Liver (tissue), 9 donors: ENCODE results near the gene RAN. TPM values are rescaled to one million over a fixed set of nuclear protein-coding genes. Genes with fewer than 3 reads are reported as not detected.

Experiments used
- DNase-seq: peaks from one replicate; pipeline ENCODE4 v3.0.0-alpha.2; 2017; ENCODE audit warnings: low spot score
- H3K27ac ChIP-seq, 2 donors: one replicate each; pipeline ENCODE4 v1.7.0; 2013; ENCODE audit warnings: inconsistent platforms in 2 of 2, low read length in 2 of 2, control low read depth in 1 of 2, low read depth in 1 of 2, mild to moderate bottlenecking in 1 of 2
- H3K27me3 ChIP-seq, 4 donors: one replicate each; pipeline versions ENCODE4 v1.6.1 to v1.7.0; 2013; ENCODE audit warnings: low read length in 3 of 4, inconsistent platforms in 1 of 4, mild to moderate bottlenecking in 1 of 4, moderate library complexity in 1 of 4; ENCODE audit not compliant: control insufficient read depth in 4 of 4, insufficient read depth in 4 of 4
- H3K36me3 ChIP-seq, 4 donors: one replicate each; pipeline versions ENCODE4 v1.6.1 to v1.7.0; 2013; ENCODE audit warnings: low read length in 3 of 4, mild to moderate bottlenecking in 3 of 4, low read depth in 1 of 4, moderate library complexity in 1 of 4; ENCODE audit not compliant: control insufficient read depth in 4 of 4, insufficient read depth in 3 of 4
- H3K4me1 ChIP-seq, 4 donors: one replicate each; pipeline versions ENCODE4 v1.6.1 to v1.7.0; 2013; ENCODE audit warnings: low read length in 3 of 4, mild to moderate bottlenecking in 3 of 4, moderate library complexity in 1 of 4; ENCODE audit not compliant: control insufficient read depth in 4 of 4, insufficient read depth in 4 of 4
- H3K4me3 ChIP-seq, 3 donors: one replicate each; pipeline versions ENCODE4 v1.6.1 to v1.7.0; 2013; ENCODE audit warnings: low read length in 3 of 3, control low read depth in 1 of 3, low read depth in 1 of 3, mild to moderate bottlenecking in 1 of 3
- H3K9ac ChIP-seq, 2 donors: one replicate each; pipeline ENCODE4 v1.7.0; 2013; ENCODE audit warnings: low read length in 2 of 2, mild to moderate bottlenecking in 2 of 2, moderate library complexity in 2 of 2, control low read depth in 1 of 2, low read depth in 1 of 2
- H3K9me3 ChIP-seq, 4 donors: one replicate each; pipeline versions ENCODE4 v1.6.1 to v1.7.0; 2013; ENCODE audit warnings: low read length in 3 of 4; ENCODE audit not compliant: control insufficient read depth in 4 of 4
- EGR1 ChIP-seq, 2 donors: IDR thresholded peaks; 2 replicates each; pipeline ENCODE4 v1.6.1; 2016 to 2018; ENCODE audit warnings: antibody characterized with exemption in 2 of 2, low read depth in 2 of 2
- FOXA1 ChIP-seq: IDR thresholded peaks from 2 replicates; pipeline ENCODE4 v1.6.1; 2016; ENCODE audit warnings: antibody characterized with exemption
- FOXA2 ChIP-seq: IDR thresholded peaks from 2 replicates; pipeline ENCODE4 v1.6.1; 2016; ENCODE audit warnings: antibody characterized with exemption
- GABPA ChIP-seq, 2 donors: IDR thresholded peaks in 1 of 2; conservative IDR thresholded peaks in 1 of 2; 2 replicates each; pipeline ENCODE4 v1.6.1; 2016; ENCODE audit warnings: antibody characterized with exemption in 2 of 2, mild to moderate bottlenecking in 1 of 2, moderate library complexity in 1 of 2
- HNF4A ChIP-seq, 2 donors: conservative IDR thresholded peaks; 2 replicates each; pipeline ENCODE4 v1.6.1; 2016; ENCODE audit warnings: antibody characterized with exemption in 2 of 2, mild to moderate bottlenecking in 2 of 2
- HNF4G ChIP-seq: IDR thresholded peaks from 2 replicates; pipeline ENCODE4 v1.6.1; 2016; ENCODE audit warnings: antibody characterized with exemption
- MAX ChIP-seq: IDR thresholded peaks from 2 replicates; pipeline ENCODE4 v1.6.1; 2016; ENCODE audit warnings: antibody characterized with exemption
- NR2F2 ChIP-seq: IDR thresholded peaks from 2 replicates; pipeline ENCODE4 v1.6.1; 2016; ENCODE audit warnings: antibody characterized with exemption
- RAD21 ChIP-seq, 2 donors: IDR thresholded peaks; 2 replicates each; pipeline ENCODE4 v1.6.1; 2016; ENCODE audit warnings: antibody characterized with exemption in 2 of 2, mild to moderate bottlenecking in 2 of 2
- REST ChIP-seq: IDR thresholded peaks from 2 replicates; pipeline ENCODE4 v1.6.1; 2016; ENCODE audit warnings: antibody characterized with exemption, mild to moderate bottlenecking
- RXRA ChIP-seq, 2 donors: IDR thresholded peaks; 2 replicates each; pipeline ENCODE4 v1.6.1; 2017 to 2018; ENCODE audit warnings: antibody characterized with exemption in 2 of 2, mild to moderate bottlenecking in 1 of 2
- SP1 ChIP-seq: IDR thresholded peaks from 2 replicates; pipeline ENCODE4 v1.6.1; 2018; ENCODE audit warnings: antibody characterized with exemption, mild to moderate bottlenecking
- TAF1 ChIP-seq: conservative IDR thresholded peaks from 2 replicates; pipeline ENCODE4 v1.6.1; 2016; ENCODE audit warnings: antibody characterized with exemption, mild to moderate bottlenecking
- YY1 ChIP-seq: IDR thresholded peaks from 2 replicates; pipeline ENCODE4 v1.6.1; 2016; ENCODE audit warnings: antibody characterized with exemption, mild to moderate bottlenecking
- WGBS: extraction: QIAGEN DNeasy Blood & Tissue Kit; methylation state at CpG from one replicate; pipeline ENCODE4 v1.1.7; 2013; 5-methylcytosine and 5-hydroxymethylcytosine counted together
- polyA plus RNA-seq, 2 donors: library from polyadenylated mRNA; stranded (reverse) in 1 of 2; unstranded in 1 of 2; fragments of 200-250 nt in 1 of 2; fragments of >200 nt in 1 of 2; fragmentation: Nextera tagmentation in 1 of 2; extraction: Ambion mirVana in 1 of 2; gene quantifications; one replicate each; pipeline versions ENCODE4 v1.2.1 to v1.2.3, GENCODE V29; 2013 to 2015
- total RNA-seq, 2 donors: library from RNA; depleted of rRNA; stranded (reverse); fragments of >200 nt; gene quantifications; one replicate each; pipeline ENCODE4 v1.2.3, GENCODE V29; 2014
- TF ChIP-seq, protein P1 (sequence below): IDR thresholded peaks from 2 replicates; pipeline ENCODE4 v1.6.1; 2016; ENCODE audit warnings: antibody characterized with exemption
- TF ChIP-seq, protein P2 (sequence below): IDR thresholded peaks from 2 replicates; pipeline ENCODE4 v1.6.1; 2016; ENCODE audit warnings: antibody characterized with exemption
- donor health status: healthy.
- donor health status: healthy.
- donor health status: healthy.
- donor health status: healthy.
- donor health status: healthy.

The RAN gene
- total and polyA plus RNA-seq, 4 donors: 102 to 281 (median 186) TPM

DNA sequence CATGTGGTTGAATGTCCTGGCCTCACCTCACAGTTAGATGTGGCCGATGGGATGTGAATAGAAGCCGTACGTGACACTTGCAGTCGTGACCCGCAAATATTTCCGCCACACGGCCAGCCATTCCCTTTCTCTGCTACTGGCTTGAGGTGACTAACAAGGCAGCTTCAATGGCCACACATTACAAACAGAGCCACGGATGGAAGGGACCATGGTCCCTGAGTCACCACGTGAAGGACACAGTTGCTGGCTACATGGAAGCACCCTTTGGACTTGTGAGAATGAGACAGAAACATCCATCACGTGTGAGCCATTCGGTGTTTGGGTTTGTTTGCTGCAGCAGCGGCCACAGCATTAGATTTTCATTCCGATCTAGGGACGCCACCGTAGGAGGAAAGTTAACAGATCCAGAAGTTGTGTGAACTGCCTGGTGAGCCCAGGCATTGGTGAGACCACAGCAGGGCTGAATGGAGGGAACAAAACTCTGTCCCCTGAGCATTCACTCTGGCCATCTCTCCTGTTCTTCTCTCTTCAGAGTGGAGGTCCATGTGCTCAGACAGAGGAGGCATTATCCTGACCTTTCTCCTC, 48.3 kb downstream of the RAN start:
- peaks cover 0 to 4% (median 0%) of the 10 kb centered on the region in 4 donors for H3K27me3 ChIP-seq
- H3K9ac ChIP-seq: no peak overlapping the region
- no peaks in the 10 kb centered on the region for H3K4me1 ChIP-seq
- TF ChIP-seq NR2F2 (no peak), RAD21 (IDR thresholded peaks at IDR 0.05) (no peak), SP1 (no peak), HNF4A (conservative IDR thresholded peaks at IDR 0.05) (no peak), HNF4G (no peak), RXRA (IDR thresholded peaks at IDR 0.05) (no peak), FOXA2 (no peak), TAF1 (no peak), MAX (no peak), FOXA1 (no peak), GABPA (IDR thresholded peaks at IDR 0.05 in 1 of 2, conservative IDR thresholded peaks at IDR 0.05 in 1 of 2) (no peak), REST (no peak)
- TF ChIP-seq, protein P1, sequence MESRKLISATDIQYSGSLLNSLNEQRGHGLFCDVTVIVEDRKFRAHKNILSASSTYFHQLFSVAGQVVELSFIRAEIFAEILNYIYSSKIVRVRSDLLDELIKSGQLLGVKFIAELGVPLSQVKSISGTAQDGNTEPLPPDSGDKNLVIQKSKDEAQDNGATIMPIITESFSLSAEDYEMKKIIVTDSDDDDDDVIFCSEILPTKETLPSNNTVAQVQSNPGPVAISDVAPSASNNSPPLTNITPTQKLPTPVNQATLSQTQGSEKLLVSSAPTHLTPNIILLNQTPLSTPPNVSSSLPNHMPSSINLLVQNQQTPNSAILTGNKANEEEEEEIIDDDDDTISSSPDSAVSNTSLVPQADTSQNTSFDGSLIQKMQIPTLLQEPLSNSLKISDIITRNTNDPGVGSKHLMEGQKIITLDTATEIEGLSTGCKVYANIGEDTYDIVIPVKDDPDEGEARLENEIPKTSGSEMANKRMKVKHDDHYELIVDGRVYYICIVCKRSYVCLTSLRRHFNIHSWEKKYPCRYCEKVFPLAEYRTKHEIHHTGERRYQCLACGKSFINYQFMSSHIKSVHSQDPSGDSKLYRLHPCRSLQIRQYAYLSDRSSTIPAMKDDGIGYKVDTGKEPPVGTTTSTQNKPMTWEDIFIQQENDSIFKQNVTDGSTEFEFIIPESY: no peak
- TF ChIP-seq, protein P2, sequence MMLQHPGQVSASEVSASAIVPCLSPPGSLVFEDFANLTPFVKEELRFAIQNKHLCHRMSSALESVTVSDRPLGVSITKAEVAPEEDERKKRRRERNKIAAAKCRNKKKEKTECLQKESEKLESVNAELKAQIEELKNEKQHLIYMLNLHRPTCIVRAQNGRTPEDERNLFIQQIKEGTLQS: no peak
- WGBS: 85% methylated on average over 15 of the region's 15 CpGs
- no peak overlapping the region for H3K4me3 ChIP-seq
- H3K27ac ChIP-seq: no peak overlapping the region
- peaks cover 0 to 2% (median under 1%) of the 10 kb centered on the region in 4 donors for H3K9me3 ChIP-seq
- no peak for DNase-seq
- no peaks in the 10 kb centered on the region for H3K36me3 ChIP-seq

GRCh38 chr12:130920723-130921381, 49.0 kb downstream of the RAN start:
- no peaks in the 10 kb centered on the region for H3K4me1 ChIP-seq
- H3K27me3 ChIP-seq: peaks cover 0 to 4% (median 0%) of the 10 kb centered on the region in 4 donors
- H3K27ac ChIP-seq: no peak overlapping the region
- peaks cover 0 to 2% (median under 1%) of the 10 kb centered on the region in 4 donors for H3K9me3 ChIP-seq
- WGBS: 70% methylated on average over 8 of the region's 8 CpGs
- H3K36me3 ChIP-seq: no peaks in the 10 kb centered on the region
- no peak for DNase-seq
- H3K9ac ChIP-seq: no peak overlapping the region
- TF ChIP-seq MAX: no peak
- TF ChIP-seq EGR1 (IDR thresholded peaks at IDR 0.05; ENCODE audit: low read depth in 2 of 2): no peak
- no peak for TF ChIP-seq REST
- no peak for TF ChIP-seq FOXA1
- TF ChIP-seq YY1: no peak
- TF ChIP-seq GABPA (IDR thresholded peaks at IDR 0.05 in 1 of 2, conservative IDR thresholded peaks at IDR 0.05 in 1 of 2): no peak
- TF ChIP-seq FOXA2: no peak
- no peak for TF ChIP-seq HNF4A (conservative IDR thresholded peaks at IDR 0.05)
- no peak overlapping the region for H3K4me3 ChIP-seq
